NB4 (cell line): ENCODE results near the gene NSD1.

Experiments
- CTCF ChIP-seq: IDR thresholded peaks from one replicate; pipeline ENCODE4 v1.5.1; 2012; ENCODE audit warnings: low read depth, low read length
- POLR2A ChIP-seq: IDR thresholded peaks from 2 replicates; pipeline ENCODE4 v1.6.1; 2011; ENCODE audit warnings: mild to moderate bottlenecking; ENCODE audit not compliant: insufficient read length; ENCODE audit errors: extremely low read depth

DNA sequence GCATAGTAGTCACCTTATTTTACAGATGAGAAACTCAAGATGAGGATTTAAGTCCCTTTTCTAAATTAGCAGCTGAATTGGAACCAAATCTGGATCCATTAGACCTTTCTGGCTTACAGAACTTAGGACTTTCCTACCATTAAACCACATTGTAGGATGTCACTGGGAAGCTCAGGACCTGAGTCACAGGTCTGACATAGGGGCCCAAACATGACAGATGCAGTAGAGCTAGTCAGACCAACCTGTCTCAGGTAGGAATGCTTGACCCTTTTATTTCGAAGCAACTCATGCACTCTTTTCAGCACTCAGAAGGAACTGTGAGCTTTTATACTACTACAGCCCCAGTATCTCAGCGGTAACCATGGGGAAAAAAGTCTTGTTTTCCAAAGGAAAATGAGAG lies 167.4 kb downstream of the NSD1 start:
- TF ChIP-seq CTCF (no peak), POLR2A (no peak)
